HuH-7 (cell line): ENCODE results near the gene RNF220.

Source experiments
- DNase-seq: peaks from one replicate; pipeline ENCODE4 v3.0.0; 2011; ENCODE audit warnings: low spot score

Gene RNF220

DNA sequence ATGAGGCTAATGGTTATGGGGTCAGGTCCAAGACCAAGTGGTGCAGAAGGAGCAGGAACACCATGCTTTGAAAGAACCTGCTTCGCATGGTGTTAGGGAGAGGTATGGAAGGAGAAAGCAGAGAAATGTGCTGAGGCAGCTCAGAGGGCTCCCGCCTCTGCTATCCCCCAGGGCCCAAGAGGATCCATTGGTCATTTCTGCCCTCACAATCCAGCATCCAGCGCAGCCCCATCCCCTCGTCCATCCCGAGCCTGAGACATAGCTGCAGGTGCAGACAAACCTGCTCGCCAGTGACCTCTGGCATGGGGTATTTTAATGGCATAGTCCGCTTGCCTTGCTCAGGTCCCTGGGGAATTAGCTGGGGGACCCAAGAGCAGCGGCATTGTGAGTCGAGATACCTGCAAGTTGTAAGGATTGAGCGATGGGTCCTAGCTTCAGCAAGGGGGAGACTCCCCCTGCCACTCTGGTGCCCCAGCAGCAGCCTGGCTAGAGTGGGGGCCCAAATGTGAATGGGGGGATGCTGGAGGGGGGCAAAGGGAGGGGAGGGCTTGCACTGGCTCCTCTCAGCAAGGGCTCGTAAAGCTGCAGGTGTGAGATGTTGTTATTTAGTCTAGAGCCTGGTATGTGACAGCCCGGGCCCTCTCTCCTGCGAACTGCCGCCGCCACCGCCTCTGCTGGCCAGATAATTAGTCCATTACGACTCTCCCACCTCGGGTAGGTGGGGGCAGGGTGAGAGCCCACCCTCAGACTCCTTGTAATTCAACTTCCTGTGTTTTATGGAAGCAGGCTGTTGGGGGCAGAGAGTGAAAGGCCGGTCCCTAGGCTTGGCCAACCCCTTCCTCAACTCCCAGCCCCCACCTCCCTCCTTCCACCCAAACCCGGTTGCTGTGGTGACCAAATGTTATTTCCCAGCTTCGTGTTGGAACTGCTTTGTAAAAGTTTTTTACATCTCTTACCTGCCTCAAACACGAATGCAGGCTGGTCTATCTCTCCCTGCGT lies 118.8 kb downstream of the RNF220 start:
- DNase-seq: no peak

DNA sequence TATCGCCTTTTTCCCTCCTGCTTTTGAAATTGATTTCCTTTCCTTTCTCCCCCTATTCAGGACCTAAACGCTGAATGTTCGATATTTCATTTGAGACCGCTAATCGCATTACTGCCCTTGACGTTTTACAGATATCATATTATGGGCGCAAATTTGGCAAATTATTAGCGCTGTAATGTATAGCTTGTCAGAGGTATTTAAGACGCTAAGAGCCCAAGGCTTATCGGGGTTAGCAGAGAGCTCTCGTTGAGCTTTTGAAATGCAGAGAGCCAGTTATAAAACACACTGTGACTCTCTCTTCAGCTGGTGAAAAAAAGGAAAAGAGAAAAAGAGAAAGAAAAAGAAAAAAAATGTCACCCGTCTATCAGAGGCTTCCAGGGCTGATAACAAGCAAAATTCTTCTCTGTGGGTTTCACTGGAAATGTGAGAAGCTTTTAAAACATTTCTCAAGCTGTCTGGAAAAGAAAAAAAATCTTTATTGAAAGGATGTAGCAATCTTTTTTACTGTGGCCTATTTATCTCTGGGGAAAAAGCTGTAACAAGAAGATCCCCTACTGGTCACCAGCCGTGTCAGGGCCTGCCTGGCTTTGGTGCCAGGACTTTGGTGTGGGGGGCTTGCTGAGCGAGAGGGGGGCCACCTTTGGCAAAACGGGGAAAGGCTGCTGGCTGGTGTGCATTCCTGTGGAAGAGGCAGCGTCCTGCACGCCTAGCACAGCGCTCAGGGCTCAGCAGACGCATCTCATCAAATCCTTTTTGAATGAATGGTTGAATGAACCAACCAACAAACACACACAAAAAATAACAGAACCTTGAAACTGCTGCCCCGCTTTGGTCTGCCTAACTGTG lies 119.8 kb downstream of the RNF220 start:
- DNase-seq: no peak

DNA sequence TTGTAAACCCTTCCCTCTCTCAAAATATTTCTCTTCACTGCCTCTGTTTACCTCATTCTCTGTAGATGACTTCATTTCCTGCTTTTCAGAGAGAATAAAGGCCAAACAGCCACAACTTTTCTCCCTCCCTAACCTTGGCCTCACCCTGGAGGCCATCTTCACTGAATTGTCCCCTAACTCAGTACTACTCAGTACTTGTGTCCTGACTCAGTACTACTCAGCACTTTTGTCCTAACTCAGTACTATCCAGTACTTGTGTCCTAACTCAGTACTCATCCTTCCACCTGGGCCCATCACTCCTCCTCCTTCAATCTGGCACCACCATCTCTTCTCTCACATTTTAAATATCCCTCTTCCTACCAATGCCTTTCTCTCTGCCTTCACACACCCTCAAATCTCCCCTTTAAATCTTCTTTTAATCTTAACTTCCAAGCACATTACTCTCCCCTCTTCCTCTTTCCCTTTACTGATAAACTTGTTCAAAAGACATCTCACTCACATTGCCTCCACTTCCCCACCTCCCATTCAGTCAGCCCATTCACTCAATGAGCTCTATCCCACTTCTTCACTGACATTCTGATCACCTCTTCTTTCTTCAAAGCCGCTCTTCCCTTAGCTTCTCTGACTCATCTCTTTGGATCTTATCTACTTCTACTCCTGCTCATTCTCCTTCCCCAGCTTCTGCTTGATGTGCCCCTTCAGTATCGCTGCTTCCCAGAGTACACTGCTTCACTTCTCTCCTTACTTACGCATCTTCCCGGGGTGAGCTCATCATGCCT lies 121.4 kb downstream of the RNF220 start:
- no peak for DNase-seq

DNA sequence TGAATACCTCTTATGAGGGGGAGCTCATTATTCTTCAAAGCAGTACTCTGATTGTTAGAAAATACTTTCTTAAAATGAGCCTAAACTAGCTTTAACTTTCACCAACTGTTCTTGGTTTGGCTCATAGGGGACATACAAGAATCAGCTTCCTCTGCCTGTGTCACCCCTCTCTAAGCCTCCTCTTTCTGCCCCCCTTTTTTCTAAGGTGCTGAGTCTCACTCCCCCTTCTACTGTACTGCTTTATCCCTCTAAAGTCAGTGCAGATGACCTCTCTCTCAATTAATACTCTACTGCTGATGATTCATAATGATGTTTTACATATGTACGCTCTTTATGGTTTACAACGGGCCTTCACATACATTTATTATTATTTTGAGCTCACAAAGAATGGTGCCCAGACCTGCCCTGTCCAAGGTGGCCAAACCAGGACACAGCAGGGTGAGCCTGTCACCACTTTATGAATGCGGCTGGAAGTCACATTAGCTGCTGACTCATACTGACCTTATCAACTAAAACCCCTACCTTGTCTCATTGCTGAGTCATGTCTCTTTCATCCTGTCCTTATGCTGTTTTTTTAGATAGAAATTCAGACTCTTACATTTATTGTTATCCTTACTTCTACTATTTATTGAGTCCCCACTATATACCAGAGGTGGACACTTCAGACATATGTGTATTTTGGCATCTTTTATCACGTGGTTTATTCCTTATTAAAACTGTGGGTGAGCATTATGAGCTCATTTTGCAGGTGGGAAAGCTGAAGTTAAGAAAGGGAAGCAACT lies 126.9 kb downstream of the RNF220 start:
- peak; percentile 58 for DNase-seq

DNA sequence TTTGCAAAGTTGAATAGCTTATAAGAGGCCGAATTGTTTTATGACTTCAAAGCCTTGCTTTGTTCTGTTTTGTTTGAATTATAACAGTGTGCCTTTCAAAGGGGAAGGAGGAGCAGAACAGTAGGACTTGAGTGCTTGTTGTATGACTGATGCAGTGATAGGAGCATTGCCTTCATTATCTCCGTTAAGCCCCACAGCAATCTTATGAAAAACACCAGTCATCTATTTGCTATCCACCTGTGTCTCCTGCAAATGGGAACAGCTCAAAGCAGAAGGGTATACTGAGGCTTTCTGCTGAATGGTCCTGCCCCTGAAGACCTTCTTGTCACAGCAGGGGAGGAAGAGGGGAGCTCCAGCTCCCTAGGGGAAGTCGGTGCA lies 127.5 kb downstream of the RNF220 start:
- no peak for DNase-seq

DNA sequence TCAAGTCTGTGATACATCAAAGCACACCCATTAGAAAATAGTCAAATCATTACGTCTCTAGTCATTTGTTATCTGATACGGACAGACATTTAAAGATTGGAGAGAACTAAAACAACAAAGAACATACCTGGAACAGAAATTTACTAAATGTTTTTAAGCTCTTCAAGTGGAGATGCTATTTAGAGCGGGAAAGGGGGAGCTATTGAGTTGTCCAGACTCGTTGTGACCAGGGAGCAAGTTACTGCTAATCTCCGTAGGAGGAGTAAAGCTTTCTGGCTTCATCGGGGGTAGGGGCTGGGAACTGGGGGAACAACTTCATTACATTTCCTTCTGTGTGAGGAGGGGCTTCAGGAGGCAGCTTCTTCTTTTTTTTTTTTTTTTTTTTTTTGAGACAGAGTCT lies 129.7 kb downstream of the RNF220 start:
- DNase-seq: no peak

DNA sequence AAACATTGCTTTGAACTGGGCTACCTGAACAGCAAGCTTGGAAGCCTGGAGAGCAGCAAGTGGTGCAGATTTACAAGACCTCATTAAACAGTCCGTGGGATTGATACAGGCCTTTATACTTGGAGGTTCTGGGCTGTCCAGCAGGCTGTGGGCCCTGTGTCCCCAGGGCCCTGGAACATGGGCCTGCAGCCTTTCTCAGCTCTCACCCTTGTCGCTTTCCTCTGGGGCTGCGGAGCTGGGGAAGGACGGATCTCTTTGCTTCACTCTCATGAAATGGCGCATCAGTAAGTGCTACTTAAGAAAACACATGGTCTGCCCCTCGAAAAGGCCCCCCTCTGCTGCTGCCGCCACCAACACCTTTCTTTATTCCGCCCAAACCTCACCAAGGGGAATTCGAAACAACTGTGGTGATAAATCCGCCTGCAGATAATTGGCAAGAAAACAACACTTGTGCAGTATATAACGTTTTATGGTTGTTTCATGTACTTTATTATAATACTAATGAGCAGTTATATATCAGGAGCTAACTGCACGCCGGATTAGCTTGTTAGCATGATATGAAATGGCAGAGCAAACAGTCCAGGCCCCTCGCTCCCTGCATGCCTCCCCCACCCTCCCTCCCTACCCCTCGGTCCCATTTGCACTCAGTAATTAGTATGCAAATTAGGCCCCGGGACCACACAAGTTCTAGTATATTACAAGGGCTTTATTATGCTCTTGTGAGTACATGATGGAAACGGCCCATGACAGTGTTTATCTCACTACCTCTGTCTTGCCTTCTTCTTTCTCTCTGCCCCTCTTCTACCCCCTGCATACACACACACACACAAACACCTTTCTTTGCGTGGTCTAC lies 131.5 kb downstream of the RNF220 start:
- no peak for DNase-seq

DNA sequence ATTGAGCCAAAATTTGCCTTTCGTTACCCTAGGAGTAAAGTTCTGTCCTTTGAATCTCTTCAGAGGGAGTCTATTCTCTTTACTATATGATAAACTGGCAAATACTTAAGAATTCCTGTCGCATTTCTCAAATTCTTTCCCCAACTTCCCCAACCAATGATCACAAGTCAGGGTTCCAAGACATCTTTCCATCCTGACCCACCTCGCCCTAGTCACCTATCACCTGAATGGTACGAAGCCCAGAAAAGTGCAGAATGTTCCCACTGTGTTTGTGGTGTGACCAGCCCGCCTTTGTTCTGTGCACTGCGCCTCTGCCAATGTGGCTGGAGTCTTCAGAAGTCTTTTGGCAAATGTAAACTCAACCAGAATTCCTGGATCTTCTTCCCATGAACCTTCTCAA lies 132.5 kb downstream of the RNF220 start:
- no peak for DNase-seq

DNA sequence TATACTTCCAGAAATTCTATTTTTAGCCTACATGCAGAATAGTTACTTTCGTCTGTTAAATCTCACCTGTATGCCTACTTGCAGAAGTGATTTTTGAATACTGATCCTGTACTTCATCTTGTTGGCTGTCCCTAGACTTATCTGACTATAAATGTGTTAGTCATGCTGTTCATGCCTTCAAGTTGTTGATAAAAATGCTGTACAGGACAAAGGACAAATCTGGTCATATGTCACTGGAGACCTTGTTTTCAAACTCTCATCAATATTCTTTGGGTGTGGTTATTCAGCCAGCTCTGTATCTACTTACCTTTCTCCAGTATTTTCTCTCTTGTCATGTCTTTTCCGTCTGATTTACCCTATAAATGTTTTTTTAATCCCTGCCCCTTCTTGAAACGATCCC lies 132.9 kb downstream of the RNF220 start:
- DNase-seq: no peak

DNA sequence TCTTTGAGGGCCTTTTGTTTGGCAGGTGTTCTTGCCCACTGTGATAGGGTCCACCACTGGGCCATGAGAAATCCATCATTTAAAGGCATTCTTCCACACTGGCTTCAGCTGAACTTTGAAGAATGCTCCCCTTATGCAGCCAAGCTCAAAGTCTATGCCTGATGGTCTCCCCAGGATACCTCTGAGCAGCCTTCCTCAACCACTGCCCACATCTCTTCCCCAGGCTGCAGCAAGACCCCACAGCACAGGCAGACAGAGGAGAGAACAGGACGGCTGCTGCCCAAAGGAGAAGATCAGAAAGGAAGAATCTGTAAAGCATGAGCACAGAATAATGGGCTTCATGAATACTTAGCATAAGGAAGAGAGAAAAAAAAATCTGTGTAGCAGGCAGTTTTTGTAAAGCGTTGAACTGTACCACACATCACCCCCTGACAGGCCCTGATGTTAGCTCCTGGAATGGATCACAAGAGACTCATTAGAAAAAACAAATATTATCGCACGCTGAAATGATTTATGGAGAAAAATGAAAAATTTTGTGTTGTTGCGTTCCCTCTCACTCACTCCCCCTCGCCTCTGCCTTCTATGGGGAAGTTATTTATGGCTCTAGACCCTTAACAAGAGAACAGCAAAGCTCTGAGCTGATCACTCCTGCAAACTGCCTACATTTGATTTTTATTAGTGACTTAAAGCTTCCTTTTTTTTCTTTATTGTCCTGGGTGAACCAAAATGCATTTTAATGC lies 135.1 kb downstream of the RNF220 start:
- DNase-seq: no peak

DNA sequence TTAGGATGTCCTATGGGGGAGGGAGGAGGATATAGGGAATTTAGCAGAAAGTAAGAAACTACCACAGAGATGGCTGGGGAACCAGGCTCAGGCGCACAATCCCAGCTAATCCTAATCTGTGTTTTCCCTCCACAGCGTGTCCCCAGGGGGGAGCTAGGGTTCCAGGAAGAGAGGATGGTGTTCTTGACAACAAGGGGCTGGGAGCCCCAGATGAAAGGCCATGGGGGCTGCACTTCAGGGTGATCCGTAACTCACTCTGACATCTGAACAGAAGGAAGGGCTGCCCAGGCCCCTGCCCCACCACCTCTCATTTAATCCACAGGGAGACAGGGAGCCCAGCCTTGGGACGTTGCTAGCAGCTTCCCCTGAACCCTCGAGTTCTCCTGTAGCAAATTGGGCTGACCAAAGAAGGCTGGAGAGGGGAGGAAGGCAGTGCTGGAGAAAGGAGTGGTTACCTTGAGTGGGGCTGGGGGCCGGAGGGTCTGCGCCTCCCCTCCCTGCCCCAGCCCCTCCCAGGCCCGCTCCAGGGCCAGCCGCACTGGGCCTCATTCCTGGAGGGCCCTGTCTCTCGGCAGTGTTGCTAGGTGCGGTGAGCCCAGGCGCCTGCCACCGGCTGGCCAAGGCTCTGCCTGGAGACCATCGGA lies 137.5 kb downstream of the RNF220 start:
- no peak for DNase-seq

DNA sequence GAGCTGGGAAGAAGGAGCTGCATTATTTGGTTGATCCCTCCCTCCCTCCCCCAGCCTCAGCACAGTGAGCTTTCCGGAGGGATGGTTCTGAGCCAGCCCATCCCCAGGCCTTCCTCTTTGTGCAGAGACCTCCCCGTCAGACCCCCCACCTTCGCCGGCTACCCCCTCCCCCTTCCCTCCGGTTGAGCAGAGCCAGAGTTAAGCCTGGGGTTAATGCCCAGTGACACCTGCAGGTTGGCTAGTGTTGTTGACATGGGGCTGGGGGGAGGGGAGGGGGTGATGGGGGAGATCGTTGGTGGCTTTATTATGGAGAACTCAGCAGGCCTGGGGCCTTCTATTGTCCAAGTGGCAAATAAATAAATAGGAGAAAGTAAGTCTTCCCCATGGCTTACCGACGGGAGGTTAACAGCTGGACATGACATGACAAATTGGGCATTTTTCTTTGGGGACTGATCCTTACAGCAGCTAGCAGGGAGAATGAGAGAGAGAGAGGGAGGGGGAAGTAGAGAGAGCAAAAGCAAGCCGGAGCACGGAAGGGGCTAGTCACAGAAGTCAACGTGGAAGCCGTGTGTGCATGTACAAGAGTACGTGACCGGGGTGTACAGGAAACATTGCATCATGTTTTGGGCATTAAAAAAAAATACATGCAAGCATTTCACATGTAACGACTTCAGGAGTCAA lies 138.1 kb downstream of the RNF220 start:
- DNase-seq: no peak

DNA sequence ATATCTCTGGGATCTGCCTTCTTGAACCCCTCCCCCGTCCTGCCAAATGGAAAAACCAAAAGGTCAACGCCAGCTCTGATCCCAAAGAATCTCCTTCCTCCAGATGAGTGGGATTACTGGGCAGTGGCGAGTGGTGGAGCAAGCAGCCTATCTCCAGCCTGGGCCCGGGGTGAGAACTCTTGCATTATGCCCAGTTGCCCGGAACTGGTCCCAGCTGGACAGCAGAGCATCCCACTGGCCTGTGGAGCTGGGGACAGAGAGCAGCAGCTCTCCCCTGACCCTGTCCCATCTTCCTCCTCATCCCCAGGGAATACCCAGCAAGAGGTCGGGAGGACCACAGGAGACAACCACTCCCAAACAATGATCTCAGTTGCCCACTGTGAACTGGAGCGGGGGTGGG lies 138.7 kb downstream of the RNF220 start:
- no peak for DNase-seq

DNA sequence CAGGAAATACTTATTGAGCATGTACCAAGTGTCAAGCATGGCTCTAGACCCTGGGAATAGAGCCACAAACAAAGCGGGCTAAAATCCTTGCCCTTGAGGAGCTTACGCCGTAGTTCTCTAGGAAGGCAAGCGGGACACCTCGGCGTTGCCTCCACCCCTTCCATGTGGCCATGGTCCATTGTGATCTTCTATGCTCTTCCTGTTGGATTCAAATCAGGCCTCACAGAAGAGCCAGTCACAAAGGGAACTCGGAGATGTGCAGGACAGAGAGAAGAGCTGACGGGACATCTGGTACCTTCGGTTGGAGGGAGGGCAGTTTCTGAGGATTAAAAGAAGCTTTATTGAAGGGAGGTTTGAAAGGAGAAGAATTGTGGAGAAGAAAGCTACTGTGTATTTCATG lies 139.9 kb downstream of the RNF220 start:
- no peak for DNase-seq

DNA sequence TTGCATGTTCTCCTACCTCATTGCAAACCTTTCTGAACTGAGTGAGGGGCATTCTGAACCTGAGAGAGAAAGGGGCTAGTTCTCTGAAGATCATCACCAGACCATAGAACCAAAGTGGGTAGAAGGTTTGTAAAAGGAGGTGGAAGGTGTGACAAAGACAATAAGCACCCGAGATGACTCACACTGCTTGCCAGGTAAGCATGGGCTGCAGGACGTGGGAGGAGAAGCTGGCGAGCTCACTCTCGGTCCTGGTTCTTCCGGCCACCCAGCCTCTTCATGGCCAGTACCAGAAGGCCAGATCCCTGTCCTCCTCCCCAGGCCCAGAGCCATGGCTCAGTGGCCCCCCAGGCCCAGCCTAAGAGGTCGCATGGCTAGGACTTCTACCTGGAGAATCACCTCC lies 140.9 kb downstream of the RNF220 start:
- no peak for DNase-seq

DNA sequence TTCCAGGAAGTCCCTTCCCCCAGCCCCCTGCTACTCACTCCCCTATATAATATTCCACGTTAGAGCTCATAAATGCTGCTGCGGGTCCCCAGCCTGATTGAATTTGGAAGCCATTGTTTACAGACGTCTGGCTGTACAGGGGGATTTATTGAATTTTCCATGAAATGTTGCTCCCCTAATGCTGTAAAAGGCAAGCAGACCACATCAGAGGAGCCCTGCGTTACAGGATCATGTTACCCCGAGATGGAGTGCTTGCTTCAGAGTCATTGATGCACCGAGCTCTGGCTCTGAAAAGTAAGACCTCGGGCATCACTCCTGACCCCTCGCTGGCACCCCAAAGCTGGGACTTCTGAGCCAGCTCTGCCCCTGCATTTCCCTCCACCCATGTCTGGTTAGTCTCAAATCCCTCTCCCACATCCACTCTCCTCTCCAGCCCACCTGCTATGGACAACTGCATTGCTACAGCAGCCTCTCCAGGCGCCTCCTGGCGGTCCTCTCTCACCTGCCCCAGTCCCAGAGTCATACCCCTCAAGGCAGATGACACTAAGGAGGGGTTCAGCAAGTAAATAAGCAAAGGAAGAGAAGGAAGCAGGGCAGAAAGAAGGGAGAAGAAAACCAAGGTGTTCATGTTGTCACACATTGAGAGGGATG lies 141.5 kb downstream of the RNF220 start:
- DNase-seq: no peak

DNA sequence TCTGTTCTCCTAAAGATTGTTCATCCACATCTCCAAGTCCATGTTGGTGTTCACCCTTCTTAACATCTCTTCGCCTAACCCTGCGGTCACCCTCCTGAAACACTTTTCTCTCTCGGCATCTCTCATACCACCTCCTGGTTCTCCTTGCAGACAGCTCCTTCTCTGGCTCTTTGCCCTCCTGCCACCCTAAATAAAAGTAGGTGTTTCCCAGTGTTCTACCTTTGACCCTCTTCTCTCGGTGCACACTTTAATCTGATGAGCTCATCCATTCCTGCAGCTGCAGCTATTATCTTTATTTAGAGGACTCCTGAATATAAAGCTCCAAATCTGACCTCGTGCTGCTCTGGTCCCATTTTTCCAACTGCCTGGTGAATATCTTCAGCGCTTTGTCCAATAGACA lies 142.3 kb downstream of the RNF220 start:
- DNase-seq: no peak

DNA sequence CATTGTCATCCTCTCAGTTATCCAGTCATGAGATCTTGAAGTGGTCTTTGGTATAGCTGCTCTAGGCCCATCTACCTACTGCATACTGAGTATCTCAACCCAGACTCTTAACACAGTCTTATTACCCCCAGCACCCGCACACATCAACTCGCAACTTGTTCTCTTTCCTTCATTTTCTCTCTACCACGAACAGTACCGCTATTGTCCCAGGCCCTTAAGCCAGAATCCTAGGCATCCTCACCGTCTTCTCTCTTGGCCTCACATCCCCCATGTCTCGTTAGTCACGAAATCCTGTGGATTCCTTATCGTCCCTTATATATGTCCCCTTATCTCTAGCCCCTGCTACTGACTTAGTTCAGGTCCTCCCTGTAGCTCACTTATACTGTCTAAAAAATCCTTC lies 142.8 kb downstream of the RNF220 start:
- no peak for DNase-seq
